Upper lobe of right lung (tissue), 1 donor: ENCODE measurements around the gene CCR1. TPM values are rescaled to one million over a fixed set of nuclear protein-coding genes. Genes with fewer than 3 reads are reported as not detected.

Experiments used
- ATAC-seq: fragments of 200-7000 bp; cut with Tn5 transposase; one replicate; pipeline ENCODE4 v1.9.1; 2020; ENCODE audit warnings: mild to moderate bottlenecking, moderate library complexity
- DNase-seq: peaks from one replicate; pipeline ENCODE4 v3.0.0-alpha.2; 2020
- H3K27ac ChIP-seq: fragments of 200-600 bp; one replicate; pipeline ENCODE4 v1.8.0; 2022
- H3K27me3 ChIP-seq: fragments of 200-600 bp; one replicate; pipeline ENCODE4 v1.8.0; 2022; ENCODE audit warnings: mild to moderate bottlenecking
- H3K36me3 ChIP-seq: fragments of 200-600 bp; one replicate; pipeline ENCODE4 v1.8.0; 2022
- H3K4me1 ChIP-seq: fragments of 200-600 bp; one replicate; pipeline ENCODE4 v1.8.0; 2022
- H3K4me3 ChIP-seq: fragments of 200-600 bp; one replicate; pipeline ENCODE4 v1.8.0; 2022; ENCODE audit warnings: mild to moderate bottlenecking
- H3K9me3 ChIP-seq: fragments of 200-600 bp; one replicate; pipeline ENCODE4 v1.8.0; 2022
- CTCF ChIP-seq: fragments of 200-600 bp; IDR thresholded peaks from one replicate; pipeline ENCODE4 v1.8.0; 2022; ENCODE audit warnings: antibody characterized with exemption
- intact Hi-C: fragments of 100-400 bp; cut with DNase I; formaldehyde crosslinking; loops from one replicate; pipeline ENCODE4 v1.11.0; 2022
- total RNA-seq: library from RNA; stranded (reverse); fragmentation: NEBNext Ultra II Directional; extraction: Animal tissue kit (Norgen Biotek cat#: 25700); gene quantifications from one replicate; pipeline ENCODE4 v1.2.1, GENCODE V29; 2021
- donor health status: DM: no; HTN: yes; CAD: no; lungs with severe emphysema.

Gene CCR1
- total RNA-seq, 1 donor from 2014 or later, result 40.9 TPM

DNA sequence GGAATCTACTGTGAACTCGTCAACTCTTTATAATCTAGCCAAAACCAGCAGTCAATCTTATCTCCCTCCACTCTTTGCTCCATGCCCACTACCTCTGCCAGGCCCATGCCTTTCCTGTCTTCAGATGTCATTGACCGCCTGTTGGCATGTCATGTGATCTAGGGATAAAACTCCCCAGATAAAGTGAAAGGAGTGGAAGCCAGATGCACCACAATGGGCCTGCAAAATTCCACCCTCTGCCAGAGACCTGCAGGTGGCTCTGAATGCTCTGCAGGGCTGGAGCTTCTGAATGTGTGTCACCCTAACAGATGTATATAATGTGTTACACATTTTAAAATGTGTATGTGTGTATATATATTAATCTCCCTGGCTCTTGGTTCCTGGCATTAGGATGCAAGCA is 31.8 kb upstream of the CCR1 start:
- Histone ChIP-seq H3K4me3 (no peak overlapping the region), H3K4me1 (peaks cover 6% of the 10 kb centered on the region), H3K27me3 (no peaks in the 10 kb centered on the region), H3K27ac (no peak overlapping the region), H3K9me3 (no peaks in the 10 kb centered on the region), H3K36me3 (no peaks in the 10 kb centered on the region)
- intact Hi-C loops, result no loop called here
- DNase-seq (no peak), ATAC-seq (no peak)
- TF ChIP-seq CTCF, result no peak

- ATAC-seq, result no peak
- no peak for DNase-seq
- intact Hi-C loops, result no loop called here
These were observed 31.3 kb upstream of the CCR1 start for GRCh38 chr3:46239301-46239938.

DNA sequence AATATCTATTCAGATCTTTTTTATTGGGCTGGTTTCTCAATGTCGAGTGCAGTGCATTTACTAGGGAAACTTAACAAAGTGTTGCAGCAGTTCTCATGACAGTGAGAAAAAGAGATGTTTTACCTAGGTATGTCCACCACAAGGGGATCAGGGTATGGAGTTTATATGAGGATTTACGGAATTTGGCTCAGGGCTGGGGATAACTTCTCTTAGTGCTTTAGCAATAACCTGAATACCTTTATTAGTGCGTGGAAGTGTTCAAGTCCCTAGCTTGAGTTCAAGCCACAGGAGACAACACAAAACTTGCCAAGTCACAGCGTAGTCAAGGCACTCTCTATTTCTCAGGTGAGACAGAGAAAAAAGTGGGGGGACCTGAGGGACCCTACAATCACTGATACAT is 30.3 kb upstream of the CCR1 start:
- H3K9me3 ChIP-seq, result no peaks in the 10 kb centered on the region
- H3K36me3 ChIP-seq, result no peaks in the 10 kb centered on the region
- DNase-seq (no peak), ATAC-seq (no peak)
- no peak overlapping the region for H3K27ac ChIP-seq
- intact Hi-C loops, result no loop called here
- no peaks in the 10 kb centered on the region for H3K27me3 ChIP-seq
- no peak for TF ChIP-seq CTCF
- H3K4me3 ChIP-seq, result no peak overlapping the region
- H3K4me1 ChIP-seq, result peaks cover 6% of the 10 kb centered on the region

More at GRCh38 chr3:46239301-46239938, 31.3 kb upstream of the CCR1 start:
- no peak overlapping the region for H3K4me3 ChIP-seq
- no peaks in the 10 kb centered on the region for H3K9me3 ChIP-seq
- no peaks in the 10 kb centered on the region for H3K36me3 ChIP-seq
- H3K4me1 ChIP-seq, result peaks cover 6% of the 10 kb centered on the region
- no peaks in the 10 kb centered on the region for H3K27me3 ChIP-seq
- TF ChIP-seq CTCF, result no peak
- no peak overlapping the region for H3K27ac ChIP-seq

DNA sequence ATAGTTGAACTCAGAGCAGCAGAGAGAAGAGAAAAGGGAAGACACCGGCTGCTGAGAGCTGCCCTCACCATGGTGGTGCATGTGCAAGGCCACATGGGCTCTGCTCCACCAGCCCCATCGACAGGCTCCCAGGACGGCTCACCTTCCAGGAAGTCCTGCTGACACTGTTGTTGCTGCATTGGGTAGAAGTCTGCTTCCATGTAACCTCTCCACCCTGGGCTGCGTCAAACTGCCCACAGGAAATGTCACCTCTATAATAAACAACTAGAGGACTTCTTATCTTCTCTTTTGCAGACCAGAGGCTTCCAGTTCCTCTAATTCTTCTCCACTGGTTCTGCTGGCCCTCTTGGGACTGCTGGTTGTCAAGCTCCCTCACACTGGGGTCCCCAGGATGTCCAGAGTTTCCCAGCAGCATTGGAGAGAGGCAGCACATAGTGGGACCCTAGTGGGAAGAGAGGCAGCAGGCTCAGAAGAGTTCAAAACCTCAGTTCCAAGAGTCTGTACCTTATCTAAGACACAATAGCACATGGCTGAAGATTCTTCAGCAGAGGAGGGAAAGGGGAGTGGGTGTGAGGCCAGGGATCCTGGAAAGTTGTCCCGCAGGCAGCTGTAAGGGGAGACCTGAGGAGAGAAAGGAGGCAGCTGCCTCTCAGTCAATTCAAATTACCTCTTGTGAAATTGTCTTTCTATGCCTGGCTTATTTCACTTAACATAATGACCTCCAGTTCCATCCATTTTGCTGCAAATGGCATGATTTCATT is 28.4 kb upstream of the CCR1 start:
- intact Hi-C loops, result no loop called here
- TF ChIP-seq CTCF, result no peak
- H3K9me3 ChIP-seq, result no peaks in the 10 kb centered on the region
- H3K4me1 ChIP-seq, result peaks cover 3% of the 10 kb centered on the region
- H3K27me3 ChIP-seq, result no peaks in the 10 kb centered on the region
- no peak overlapping the region for H3K27ac ChIP-seq
- H3K4me3 ChIP-seq, result no peak overlapping the region
- DNase-seq, result no peak
- ATAC-seq, result peak; percentile 35
- H3K36me3 ChIP-seq, result no peaks in the 10 kb centered on the region

- ATAC-seq, result no peak
- Histone ChIP-seq H3K27ac (no peak overlapping the region), H3K27me3 (no peaks in the 10 kb centered on the region), H3K9me3 (no peaks in the 10 kb centered on the region), H3K36me3 (no peaks in the 10 kb centered on the region), H3K4me1 (peaks cover 3% of the 10 kb centered on the region), H3K4me3 (no peak overlapping the region)
- intact Hi-C loops, result no loop called here
- no peak for DNase-seq
- TF ChIP-seq CTCF, result no peak
These were observed 27.3 kb upstream of the CCR1 start for GRCh38 chr3:46235425-46235824.
